ENCODE results near the gene LYZL4.

- TF ChIP-seq CTCF (IDR thresholded peaks at IDR 0.05) (no peak), REST (IDR thresholded peaks at IDR 0.05; ENCODE audit: insufficient read depth in 1 of 2, low read depth in 2 of 2, low read length in 1 of 2) (no peak), POLR2AphosphoS5 (IDR thresholded peaks at IDR 0.05; ENCODE audit: low read depth, low read length) (no peak), SIN3A (IDR thresholded peaks at IDR 0.05; ENCODE audit: borderline replicate concordance, insufficient read depth, low read depth, low read length) (no peak), TCF7L2 (IDR thresholded peaks at IDR 0.05; ENCODE audit: low read depth, low read length) (no peak)
These were observed 32.9 kb upstream of the LYZL4 start for GRCh38 chr3:42443292-42443691.
